NT2/D1 (cell line): ENCODE measurements around the gene DNAH17.

Source experiments
- DNase-seq: peaks from one replicate; pipeline ENCODE4 v3.0.0-alpha.2; 2011; ENCODE audit warnings: low read depth, low spot score
- H3K27me3 ChIP-seq: 2 replicates; pipeline ENCODE4 v1.6.0; 2011; ENCODE audit warnings: mild to moderate bottlenecking; ENCODE audit not compliant: insufficient read length, insufficient read depth
- H3K36me3 ChIP-seq: 2 replicates; pipeline ENCODE4 v1.6.1; 2011; ENCODE audit warnings: mild to moderate bottlenecking, low read length, mixed read lengths; ENCODE audit not compliant: insufficient read depth, insufficient read length
- H3K4me1 ChIP-seq: 2 replicates; pipeline ENCODE4 v1.5.1; 2011; ENCODE audit not compliant: insufficient read depth, insufficient read length
- H3K4me3 ChIP-seq: 2 replicates; pipeline ENCODE4 v1.5.1; 2011; ENCODE audit warnings: low read depth; ENCODE audit not compliant: insufficient read length
- H3K9ac ChIP-seq: 2 replicates; pipeline ENCODE4 v1.6.0; 2011; ENCODE audit warnings: low read depth; ENCODE audit not compliant: insufficient read length
- H3K9me3 ChIP-seq: 2 replicates; pipeline ENCODE4 v1.5.1; 2011; ENCODE audit warnings: mild to moderate bottlenecking, low read length; ENCODE audit not compliant: insufficient read depth
- SUZ12 ChIP-seq: IDR thresholded peaks from 2 replicates; pipeline ENCODE4 v1.6.1; 2011; ENCODE audit not compliant: insufficient read length, insufficient read depth; ENCODE audit errors: extremely low read depth
- YY1 ChIP-seq: IDR thresholded peaks from 2 replicates; pipeline ENCODE4 v1.6.1; 2011; ENCODE audit not compliant: insufficient read length, insufficient read depth
- ZNF274 ChIP-seq: IDR thresholded peaks from 2 replicates; pipeline ENCODE4 v1.6.1; 2011; ENCODE audit warnings: mild to moderate bottlenecking, low read depth, low read length

DNAH17 gene

GRCh38 chr17:78395155-78395554, 182.0 kb downstream of the DNAH17 start:
- no peak overlapping the region for H3K4me3 ChIP-seq
- H3K36me3 ChIP-seq = peaks cover 74% of the 10 kb centered on the region
- H3K4me1 ChIP-seq = no peaks in the 10 kb centered on the region
- no peak for TF ChIP-seq YY1
- no peak for TF ChIP-seq ZNF274
- no peak for TF ChIP-seq SUZ12
- H3K9me3 ChIP-seq = no peaks in the 10 kb centered on the region
- DNase-seq = no peak
- no peaks in the 10 kb centered on the region for H3K27me3 ChIP-seq
- H3K9ac ChIP-seq = no peak overlapping the region

DNA sequence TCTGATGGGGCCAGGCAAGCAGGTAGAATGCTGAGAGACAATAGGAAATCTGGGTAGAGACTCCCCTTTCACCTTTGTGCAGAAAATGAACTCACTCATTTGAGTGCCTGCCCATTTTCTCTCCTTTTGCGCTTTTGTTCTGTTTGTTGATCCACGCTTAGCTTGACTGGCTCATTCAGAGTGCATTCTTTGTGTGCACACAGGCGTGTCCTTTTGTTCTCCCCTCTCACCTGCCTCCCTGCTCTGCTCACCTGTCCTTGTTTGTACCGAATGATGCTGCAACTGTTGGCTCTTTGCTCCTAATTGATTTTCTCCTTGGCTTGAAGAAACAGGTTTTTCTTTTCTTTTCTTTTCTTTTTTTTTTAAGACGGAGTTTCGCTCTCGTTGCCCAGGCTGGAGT, 183.0 kb downstream of the DNAH17 start:
- TF ChIP-seq SUZ12 (no peak), YY1 (no peak), ZNF274 (no peak)
- H3K4me1 ChIP-seq = peaks cover 3% of the 10 kb centered on the region
- DNase-seq = no peak
- no peak overlapping the region for H3K4me3 ChIP-seq
- no peaks in the 10 kb centered on the region for H3K9me3 ChIP-seq
- no peak overlapping the region for H3K9ac ChIP-seq
- no peaks in the 10 kb centered on the region for H3K27me3 ChIP-seq
- peaks cover 64% of the 10 kb centered on the region for H3K36me3 ChIP-seq

- Histone ChIP-seq H3K27me3 (no peaks in the 10 kb centered on the region), H3K9ac (no peak overlapping the region), H3K4me1 (peaks cover 3% of the 10 kb centered on the region), H3K4me3 (no peak overlapping the region), H3K9me3 (no peaks in the 10 kb centered on the region), H3K36me3 (peaks cover 58% of the 10 kb centered on the region)
- DNase-seq = no peak
- no peak for TF ChIP-seq SUZ12
- TF ChIP-seq ZNF274 = no peak
- no peak for TF ChIP-seq YY1
Observed at GRCh38 chr17:78393575-78393974, 183.6 kb downstream of the DNAH17 start.

DNA sequence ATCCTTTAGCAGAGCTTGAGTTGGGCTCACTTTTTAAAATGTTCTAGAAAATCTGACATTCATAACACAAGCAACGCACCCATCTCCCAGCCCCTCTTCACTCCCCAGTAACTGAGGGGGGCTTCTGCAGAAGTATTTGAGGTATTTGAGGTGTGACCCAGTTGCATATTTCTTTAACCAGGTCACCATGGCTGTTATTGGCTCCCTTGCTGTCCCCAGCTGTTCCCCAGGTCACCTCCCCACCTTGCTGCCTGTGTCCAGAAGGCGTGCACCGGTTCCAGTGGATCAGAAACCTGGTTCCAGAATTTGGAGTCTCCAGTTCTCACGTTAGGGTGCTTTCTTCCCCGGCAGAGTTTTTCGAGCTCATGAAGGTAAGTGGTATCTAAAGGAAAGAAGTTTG, 184.9 kb downstream of the DNAH17 start:
- H3K36me3 ChIP-seq = peaks cover 52% of the 10 kb centered on the region
- no peak overlapping the region for H3K9ac ChIP-seq
- no peaks in the 10 kb centered on the region for H3K9me3 ChIP-seq
- H3K27me3 ChIP-seq = no peaks in the 10 kb centered on the region
- no peak for DNase-seq
- H3K4me3 ChIP-seq = no peak overlapping the region
- TF ChIP-seq ZNF274 = no peak
- TF ChIP-seq SUZ12 = no peak
- no peak for TF ChIP-seq YY1
- H3K4me1 ChIP-seq = peaks cover 5% of the 10 kb centered on the region

GRCh38 chr17:78391843-78392242, 185.4 kb downstream of the DNAH17 start:
- no peak for DNase-seq
- no peaks in the 10 kb centered on the region for H3K9me3 ChIP-seq
- H3K4me1 ChIP-seq = peaks cover 5% of the 10 kb centered on the region
- H3K27me3 ChIP-seq = no peaks in the 10 kb centered on the region
- H3K36me3 ChIP-seq = peaks cover 48% of the 10 kb centered on the region
- no peak overlapping the region for H3K4me3 ChIP-seq
- no peak overlapping the region for H3K9ac ChIP-seq
- TF ChIP-seq YY1 (no peak), SUZ12 (no peak), ZNF274 (no peak)

GRCh38 chr17:78391051-78391431, 186.2 kb downstream of the DNAH17 start:
- Histone ChIP-seq H3K36me3 (peaks cover 40% of the 10 kb centered on the region), H3K4me3 (no peak overlapping the region), H3K27me3 (no peaks in the 10 kb centered on the region), H3K9ac (no peak overlapping the region), H3K9me3 (no peaks in the 10 kb centered on the region), H3K4me1 (peaks cover 5% of the 10 kb centered on the region)
- DNase-seq = no peak
- TF ChIP-seq ZNF274 (no peak), YY1 (no peak), SUZ12 (no peak)

GRCh38 chr17:78390241-78391050, 186.8 kb downstream of the DNAH17 start:
- peaks cover 9% of the 10 kb centered on the region for H3K4me1 ChIP-seq
- H3K36me3 ChIP-seq = peaks cover 34% of the 10 kb centered on the region
- H3K9ac ChIP-seq = no peak overlapping the region
- no peak for DNase-seq
- no peak overlapping the region for H3K4me3 ChIP-seq
- no peaks in the 10 kb centered on the region for H3K9me3 ChIP-seq
- TF ChIP-seq SUZ12 (no peak), ZNF274 (no peak), YY1 (no peak)
- H3K27me3 ChIP-seq = no peaks in the 10 kb centered on the region
